GM20000 (cell line): ENCODE results near the gene PLA2G2D.

ENCODE experiments used
- DNase-seq: peaks from one replicate; pipeline ENCODE4 v3.0.0; 2012; ENCODE audit warnings: low spot score
- CTCF ChIP-seq: IDR thresholded peaks from 2 replicates; pipeline ENCODE4 v1.5.1; 2012; ENCODE audit warnings: mild to moderate bottlenecking, control low read depth; ENCODE audit errors: extremely low read depth, missing control alignments

Gene PLA2G2D

DNA sequence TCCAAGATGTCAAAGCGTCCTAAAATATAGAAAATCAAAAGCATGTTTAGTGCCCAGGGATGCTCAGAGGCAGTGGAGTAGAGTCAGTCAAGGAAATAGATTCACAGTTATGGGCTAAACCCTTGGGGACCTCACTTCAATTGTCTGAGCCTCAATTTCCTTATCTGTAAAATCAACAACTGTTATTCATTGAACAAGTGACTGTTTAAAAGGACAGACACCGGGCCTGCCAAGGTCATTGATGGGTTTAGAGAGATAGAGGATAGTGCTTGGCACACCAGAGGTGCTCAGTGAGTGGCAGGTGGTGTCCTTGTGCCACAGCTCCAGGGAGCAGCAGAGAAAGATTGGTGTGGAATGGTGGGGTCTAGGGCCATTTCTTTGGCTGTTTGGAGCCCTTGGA, 36.6 kb downstream of the PLA2G2D start:
- no peak for TF ChIP-seq CTCF
- no peak for DNase-seq

DNA sequence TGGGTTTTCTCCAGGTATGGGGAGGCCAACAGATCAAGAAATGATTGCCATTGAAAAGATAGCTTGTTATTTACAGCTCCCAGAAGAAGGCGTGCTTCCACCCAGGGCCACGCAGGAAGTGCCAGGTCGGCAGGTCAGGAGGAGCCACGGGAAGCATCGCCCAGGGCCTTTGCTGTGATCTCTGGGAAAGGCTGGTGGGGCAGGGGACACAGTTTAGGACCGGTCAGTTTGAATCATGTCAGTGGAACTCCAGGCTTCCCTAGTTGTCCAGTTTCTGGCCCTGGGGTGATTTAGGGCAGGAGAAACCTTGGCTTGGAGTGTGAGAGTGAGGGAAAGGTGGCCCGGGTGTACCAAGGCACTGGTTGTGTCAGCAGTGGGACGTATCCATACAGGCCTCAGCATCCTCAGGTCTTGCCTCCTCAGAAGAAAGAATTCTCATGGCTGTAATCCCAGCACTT, 38.0 kb downstream of the PLA2G2D start:
- DNase-seq, result no peak
- no peak for TF ChIP-seq CTCF

DNA sequence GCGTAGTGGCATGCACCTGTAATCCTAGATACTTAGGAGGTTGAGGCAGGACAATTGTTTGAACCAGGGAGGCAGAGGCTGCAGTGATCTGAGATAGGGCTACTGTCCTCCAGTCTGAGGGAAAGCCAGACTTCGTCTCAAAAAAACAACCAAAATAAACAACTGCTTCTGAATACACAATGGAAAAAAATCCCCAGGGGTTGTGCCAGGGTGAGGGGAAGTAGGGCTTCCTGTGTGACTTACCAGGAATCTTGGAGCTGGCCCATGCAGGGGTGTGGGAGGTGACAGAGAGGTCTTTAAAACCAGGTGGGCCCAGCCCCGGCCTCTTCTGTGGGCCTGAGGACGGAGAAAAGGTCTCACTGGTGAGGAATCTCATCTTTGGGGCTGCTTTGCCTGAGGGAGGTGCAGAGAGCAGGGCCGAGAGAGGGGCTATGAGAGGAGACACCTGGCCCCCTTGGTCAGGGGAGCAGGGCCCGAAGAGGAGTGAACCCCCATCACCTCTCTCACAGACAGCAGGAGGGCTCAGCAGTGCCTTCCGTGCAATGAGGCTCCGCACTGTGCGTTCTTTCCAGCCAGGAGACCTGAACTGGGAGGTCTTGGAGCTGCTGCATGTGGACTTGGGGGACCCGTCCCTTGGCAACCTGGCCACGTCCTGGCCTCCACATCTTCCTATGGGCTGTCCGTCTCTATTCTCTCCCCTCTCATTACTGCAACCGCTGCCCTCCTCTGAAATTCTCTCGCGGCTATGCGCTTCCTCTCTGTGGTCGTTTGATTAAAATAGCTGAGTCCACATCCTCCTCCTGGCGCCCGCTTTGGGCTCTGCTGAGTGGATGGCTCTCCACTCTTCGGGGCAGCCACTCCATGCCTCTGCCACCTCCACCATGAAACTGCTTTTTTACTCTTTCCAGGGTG, 38.6 kb downstream of the PLA2G2D start:
- peak; percentile 51 for DNase-seq
- TF ChIP-seq CTCF, result no peak

DNA sequence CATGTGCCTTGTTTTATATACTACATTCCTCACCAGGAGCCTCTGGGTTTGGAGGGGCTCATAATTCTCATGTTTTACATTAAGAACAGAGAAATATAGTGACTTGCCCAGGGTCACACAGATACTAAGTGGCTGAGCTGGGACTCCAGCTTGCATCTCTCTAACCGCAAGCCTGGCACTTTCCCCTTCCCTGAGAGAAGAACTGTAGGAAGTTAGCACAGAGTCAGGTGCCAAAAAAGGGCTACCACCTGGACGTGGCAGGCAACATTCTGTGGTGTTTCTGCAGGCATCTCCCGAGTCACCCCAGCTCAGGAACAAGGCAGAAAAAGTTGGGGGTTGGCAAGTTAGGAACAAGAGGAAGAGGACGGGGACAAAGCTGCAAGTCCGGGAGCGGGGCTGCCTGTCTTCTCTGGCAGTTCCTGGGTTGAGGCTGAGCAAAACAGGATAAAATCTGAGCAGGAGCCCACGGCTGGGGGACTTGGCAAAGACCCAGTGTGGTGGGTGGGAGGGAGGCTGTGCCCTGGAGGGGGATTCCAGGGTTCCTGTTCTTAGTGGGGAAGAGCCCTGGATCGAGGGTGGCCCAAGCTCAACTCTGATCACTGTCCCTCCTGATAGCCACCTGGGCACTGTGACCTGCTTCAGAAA, 39.6 kb downstream of the PLA2G2D start:
- TF ChIP-seq CTCF, result no peak
- DNase-seq, result no peak

GRCh38 chr1:20078711-20079110, 40.6 kb downstream of the PLA2G2D start:
- no peak for DNase-seq
- TF ChIP-seq CTCF, result no peak

- DNase-seq, result peak; percentile 53
- no peak for TF ChIP-seq CTCF
These were observed 41.1 kb downstream of the PLA2G2D start for GRCh38 chr1:20078171-20078651.

DNA sequence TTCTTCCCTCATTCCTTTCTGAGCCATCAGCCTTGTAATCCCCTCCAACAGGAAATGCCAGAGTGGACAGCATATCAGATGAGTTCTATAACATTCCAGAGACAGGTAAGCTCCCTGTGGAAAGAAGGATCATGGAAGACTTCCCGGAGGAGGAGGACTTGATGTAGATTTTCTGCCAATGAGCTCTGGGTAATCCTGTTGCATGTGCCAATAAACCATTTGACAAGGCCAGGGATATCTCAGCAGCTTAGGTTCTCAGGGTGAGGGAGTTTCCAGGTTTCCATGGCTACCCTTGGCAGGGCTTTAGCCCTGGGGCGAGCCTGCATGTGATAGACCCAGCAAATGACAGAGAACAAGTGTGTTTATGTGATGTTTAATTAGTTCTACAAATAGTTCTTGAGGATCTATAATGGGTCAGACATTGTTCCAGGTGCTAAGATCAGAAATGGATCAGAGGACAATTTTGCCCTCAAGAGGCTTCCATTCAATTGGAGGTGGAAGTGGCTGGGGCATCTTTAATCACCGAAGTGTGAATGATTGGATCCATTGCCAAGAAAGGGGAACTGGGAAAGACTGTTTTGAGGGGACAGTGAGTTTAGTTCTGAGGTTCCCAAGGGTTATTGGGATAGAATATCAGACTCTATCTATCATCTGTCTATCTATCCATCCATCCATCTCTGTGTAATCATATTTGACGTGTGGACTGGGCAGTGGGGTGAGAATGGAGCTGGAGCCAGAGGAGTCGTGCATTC, 42.5 kb downstream of the PLA2G2D start:
- TF ChIP-seq CTCF, result no peak
- DNase-seq, result no peak
